Measurements from ENCODE around the gene SLC7A10.

- TF ChIP-seq CTCF (IDR thresholded peaks at IDR 0.05; ENCODE audit: low read depth, low read length, poor library complexity, severe bottlenecking) (no peak), EZH2phosphoT487 (IDR thresholded peaks at IDR 0.05; ENCODE audit: borderline replicate concordance, low read length) (no peak)
These were observed 16.5 kb upstream of the SLC7A10 start for GRCh38 chr19:33242131-33242530.
